ENCODE measurements around the gene WNT7B.

Gene WNT7B

GRCh38 chr22:45975164-45976161 is 1.5 kb downstream of the WNT7B start:
- Mint-ChIP-seq H3K4me3 (peak overlapping the region; percentile 46), H3K36me3 (no peaks in the 10 kb centered on the region), H3K4me1 (peaks cover 9% of the 10 kb centered on the region)

GRCh38 chr22:45974498-45974897 is 2.5 kb downstream of the WNT7B start:
- DNase-seq (ENCODE audit: low spot score in 2 of 2) (no peak), ATAC-seq (ENCODE audit: low read depth) (no peak)
- no peak overlapping the region for H3K4me3 Mint-ChIP-seq
- H3K27me3 Mint-ChIP-seq: peaks cover 18% of the 10 kb centered on the region
- H3K9me3 Mint-ChIP-seq: no peaks in the 10 kb centered on the region
- no peak overlapping the region for H3K27ac Mint-ChIP-seq
- H3K36me3 Mint-ChIP-seq: no peaks in the 10 kb centered on the region
- peaks cover 9% of the 10 kb centered on the region for H3K4me1 Mint-ChIP-seq

More at GRCh38 chr22:45975164-45976161, 1.5 kb downstream of the WNT7B start:
- Mint-ChIP-seq H3K9me3 (no peaks in the 10 kb centered on the region), H3K27ac (no peak overlapping the region), H3K27me3 (peaks cover 17% of the 10 kb centered on the region)
- ATAC-seq (ENCODE audit: low read depth) (no peak), DNase-seq (ENCODE audit: low spot score in 2 of 2) (no peak)

DNA sequence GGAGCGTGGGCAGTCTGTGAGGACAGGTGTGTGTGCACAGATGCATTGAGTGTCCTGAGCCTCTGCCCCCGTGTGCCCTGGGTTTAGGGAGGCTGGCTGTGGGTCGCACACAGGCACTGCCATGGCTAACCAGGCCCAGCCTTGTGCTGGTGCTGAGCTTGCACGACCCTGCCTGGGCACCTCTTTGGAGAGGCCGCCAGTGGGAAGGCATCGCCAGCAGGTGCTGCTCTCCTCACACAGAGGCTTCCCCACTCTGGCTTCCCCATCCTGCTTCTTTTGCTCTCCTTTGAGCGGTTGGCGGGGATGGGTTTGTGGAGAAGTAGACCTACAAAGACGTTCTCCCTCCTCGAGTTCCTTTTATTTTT is 4.1 kb downstream of the WNT7B start:
- H3K4me1 Mint-ChIP-seq: peaks cover 9% of the 10 kb centered on the region

DNA sequence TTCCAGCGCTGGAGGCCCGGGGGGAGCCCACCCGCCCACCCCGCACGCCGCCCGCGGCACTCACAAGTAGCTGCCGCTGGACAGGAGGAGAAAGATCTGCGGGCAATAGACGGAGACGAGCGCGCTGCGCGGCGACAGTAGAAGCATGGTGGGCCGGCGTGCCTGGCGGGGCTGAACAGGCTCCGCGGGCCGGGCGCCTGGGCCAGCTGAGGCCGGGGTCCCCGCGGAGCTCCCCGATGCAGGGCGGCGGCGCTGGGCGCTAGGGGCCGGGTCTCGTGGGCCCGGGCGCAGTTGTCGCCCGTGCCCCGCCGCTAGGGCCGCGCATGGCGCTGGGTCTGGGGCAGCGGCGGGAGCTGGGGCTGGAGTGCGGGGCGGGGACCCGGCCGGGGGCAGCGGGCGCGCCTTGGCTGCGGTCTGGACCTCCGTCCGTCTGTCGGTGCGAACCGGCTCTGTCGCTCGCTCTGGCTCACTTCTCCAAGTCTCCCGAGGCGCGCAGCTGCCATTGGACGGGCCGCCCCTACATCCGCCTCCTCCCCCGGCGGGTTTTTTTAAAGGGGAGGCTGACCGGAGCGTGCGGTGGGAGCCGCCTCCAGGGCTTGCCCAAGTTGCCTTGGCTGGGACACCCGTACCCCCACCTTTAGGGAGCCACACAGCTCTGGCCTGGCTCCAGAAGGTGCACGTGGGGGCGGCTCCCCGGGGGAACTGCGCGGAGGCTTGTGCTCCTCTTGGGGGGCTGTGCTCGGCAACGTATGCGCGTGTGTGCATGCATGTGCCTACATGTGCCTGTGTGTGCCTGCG is 4.7 kb downstream of the WNT7B start:
- Mint-ChIP-seq H3K36me3 (no peaks in the 10 kb centered on the region), H3K4me1 (peaks cover 7% of the 10 kb centered on the region), H3K9me3 (no peaks in the 10 kb centered on the region), H3K27me3 (peaks cover 29% of the 10 kb centered on the region), H3K27ac (no peak overlapping the region), H3K4me3 (no peak overlapping the region)
- no peak for DNase-seq (ENCODE audit: low spot score in 2 of 2)
- ATAC-seq (ENCODE audit: low read depth): no peak

More for the DNA sequence above, 4.1 kb downstream of the WNT7B start:
- DNase-seq (ENCODE audit: low spot score in 2 of 2) (no peak), ATAC-seq (ENCODE audit: low read depth) (no peak)
- peaks cover 28% of the 10 kb centered on the region for H3K27me3 Mint-ChIP-seq
- no peaks in the 10 kb centered on the region for H3K9me3 Mint-ChIP-seq
- no peak overlapping the region for H3K27ac Mint-ChIP-seq
- no peak overlapping the region for H3K4me3 Mint-ChIP-seq
- H3K36me3 Mint-ChIP-seq: no peaks in the 10 kb centered on the region

DNA sequence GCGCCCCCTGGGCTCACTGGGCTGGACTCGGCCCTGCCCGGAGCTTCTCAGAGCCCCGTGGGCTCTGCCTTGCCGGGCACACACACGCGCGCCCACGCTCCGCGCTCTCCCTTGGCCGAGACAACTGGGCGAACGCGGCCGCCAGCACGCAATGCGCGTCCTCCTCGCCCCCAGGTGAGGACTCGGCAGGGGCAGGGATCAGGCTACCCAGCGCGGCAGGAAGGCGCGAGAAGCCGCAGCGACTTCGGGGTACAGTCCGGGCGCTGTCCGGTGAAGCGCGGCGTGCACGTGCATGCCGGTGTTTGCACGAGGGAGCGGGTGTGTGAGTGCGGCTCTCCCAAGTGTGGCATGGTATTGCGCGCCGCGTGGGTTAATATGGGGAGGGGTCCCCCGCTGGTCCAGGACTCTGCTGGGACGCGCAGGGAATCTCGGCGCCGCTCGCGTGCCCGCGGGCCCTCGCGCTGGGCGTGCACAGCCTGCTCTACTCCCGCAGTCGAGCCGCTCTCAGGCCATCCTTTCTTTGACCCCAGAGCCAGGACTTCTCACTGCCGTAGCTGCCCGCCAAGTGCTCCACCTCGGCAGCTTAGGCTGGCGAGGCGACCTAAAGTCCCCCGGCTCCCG is 5.4 kb downstream of the WNT7B start:
- DNase-seq (ENCODE audit: low spot score in 2 of 2) (no peak), ATAC-seq (ENCODE audit: low read depth) (no peak)
- H3K4me3 Mint-ChIP-seq: no peak overlapping the region
- peaks cover 29% of the 10 kb centered on the region for H3K27me3 Mint-ChIP-seq
- H3K9me3 Mint-ChIP-seq: no peaks in the 10 kb centered on the region
- no peaks in the 10 kb centered on the region for H3K36me3 Mint-ChIP-seq
- H3K4me1 Mint-ChIP-seq: peaks cover 7% of the 10 kb centered on the region
- no peak overlapping the region for H3K27ac Mint-ChIP-seq

DNA sequence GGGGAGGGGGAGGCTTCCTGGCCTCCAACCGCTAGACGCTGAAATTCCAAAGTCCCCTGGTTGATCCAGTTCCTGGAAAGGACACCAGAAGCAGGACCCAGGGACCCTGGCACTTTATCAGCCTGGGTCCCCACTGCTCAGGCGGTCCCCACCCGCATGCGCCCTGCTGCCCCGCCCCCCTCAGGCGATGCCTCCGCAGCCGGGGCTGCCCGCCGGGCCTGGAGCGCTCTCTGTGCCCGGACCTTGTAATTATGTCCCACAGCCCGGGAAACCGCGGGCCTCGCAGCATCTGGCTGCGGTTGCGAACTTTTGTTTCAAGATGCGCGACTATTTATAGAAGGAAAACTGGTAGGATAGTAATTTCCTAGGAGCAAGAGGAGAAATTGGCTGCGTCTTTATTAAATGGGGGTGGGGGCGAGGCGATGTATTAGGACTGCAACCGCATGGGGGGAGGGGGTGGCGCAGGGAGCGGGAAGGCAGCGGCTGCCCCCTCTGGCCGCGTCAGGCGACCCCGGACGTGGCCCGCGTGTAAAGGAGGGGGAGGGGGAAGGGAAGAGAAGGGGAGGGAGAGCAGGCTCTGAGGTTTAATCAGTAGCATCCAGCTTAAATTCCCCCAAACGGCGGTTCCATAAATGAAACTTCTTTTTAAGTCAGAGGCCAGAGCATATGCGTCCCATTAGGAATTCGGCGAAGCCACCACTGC is 6.1 kb downstream of the WNT7B start:
- DNase-seq (ENCODE audit: low spot score in 2 of 2) (no peak), ATAC-seq (ENCODE audit: low read depth) (no peak)
- no peaks in the 10 kb centered on the region for H3K36me3 Mint-ChIP-seq
- peaks cover 7% of the 10 kb centered on the region for H3K4me1 Mint-ChIP-seq
- H3K9me3 Mint-ChIP-seq: no peaks in the 10 kb centered on the region
- no peak overlapping the region for H3K27ac Mint-ChIP-seq
- peaks cover 30% of the 10 kb centered on the region for H3K27me3 Mint-ChIP-seq
- peak overlapping the region; percentile 52 for H3K4me3 Mint-ChIP-seq

GRCh38 chr22:45969801-45970470 is 7.0 kb downstream of the WNT7B start:
- DNase-seq (ENCODE audit: low spot score in 2 of 2) (no peak), ATAC-seq (ENCODE audit: low read depth) (no peak)
- H3K27me3 Mint-ChIP-seq: peaks cover 29% of the 10 kb centered on the region
- no peaks in the 10 kb centered on the region for H3K9me3 Mint-ChIP-seq
- H3K4me1 Mint-ChIP-seq: peaks cover 6% of the 10 kb centered on the region
- no peak overlapping the region for H3K27ac Mint-ChIP-seq
- H3K36me3 Mint-ChIP-seq: no peaks in the 10 kb centered on the region
- no peak overlapping the region for H3K4me3 Mint-ChIP-seq

GRCh38 chr22:45969414-45969799 is 7.6 kb downstream of the WNT7B start:
- ATAC-seq (ENCODE audit: low read depth) (no peak), DNase-seq (ENCODE audit: low spot score in 2 of 2) (no peak)
- H3K9me3 Mint-ChIP-seq: no peaks in the 10 kb centered on the region
- peaks cover 32% of the 10 kb centered on the region for H3K27me3 Mint-ChIP-seq
- H3K27ac Mint-ChIP-seq: no peak overlapping the region
- H3K36me3 Mint-ChIP-seq: no peaks in the 10 kb centered on the region
- peaks cover 6% of the 10 kb centered on the region for H3K4me1 Mint-ChIP-seq
- H3K4me3 Mint-ChIP-seq: no peak overlapping the region

- ATAC-seq (ENCODE audit: low read depth): no peak
- Mint-ChIP-seq H3K36me3 (no peaks in the 10 kb centered on the region), H3K9me3 (no peaks in the 10 kb centered on the region), H3K27me3 (peaks cover 30% of the 10 kb centered on the region), H3K4me1 (peaks cover 4% of the 10 kb centered on the region), H3K27ac (no peak overlapping the region), H3K4me3 (no peak overlapping the region)
- no peak for DNase-seq (ENCODE audit: low spot score in 2 of 2)
These were observed 8.1 kb downstream of the WNT7B start for GRCh38 chr22:45968751-45969413.

DNA sequence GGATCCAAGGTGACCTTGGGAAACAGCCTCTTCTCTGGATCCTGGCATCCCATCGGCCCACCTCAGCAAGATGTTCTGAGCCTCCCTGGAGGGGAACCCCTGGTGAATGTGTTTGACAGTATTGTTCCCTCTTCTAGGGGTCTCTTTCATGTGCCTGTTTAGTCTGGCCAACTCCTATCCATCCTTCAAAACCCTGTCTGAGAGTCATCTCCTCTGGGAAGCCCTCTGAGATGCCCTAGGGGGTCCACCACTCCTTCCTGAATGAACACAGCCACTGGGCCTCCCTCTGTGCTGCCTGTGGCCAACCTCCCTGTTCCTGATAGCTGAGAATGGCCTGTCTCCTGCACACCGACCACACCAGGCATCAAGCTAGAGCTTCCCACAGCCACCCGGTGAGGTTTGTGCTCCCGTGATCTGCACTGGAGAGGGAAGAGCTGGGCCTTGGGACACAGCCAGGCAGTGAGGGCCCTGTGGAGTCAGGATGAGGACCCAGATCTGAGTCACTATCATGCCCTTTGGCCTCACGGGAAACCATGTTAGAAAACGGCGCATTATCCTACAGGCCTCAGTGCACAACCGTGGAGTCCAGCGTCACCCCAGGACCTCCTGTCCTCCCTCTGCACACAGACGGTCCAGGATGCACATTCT is 8.8 kb downstream of the WNT7B start:
- peaks cover 4% of the 10 kb centered on the region for H3K4me1 Mint-ChIP-seq
- H3K27ac Mint-ChIP-seq: no peak overlapping the region
- no peak overlapping the region for H3K4me3 Mint-ChIP-seq
- peaks cover 27% of the 10 kb centered on the region for H3K27me3 Mint-ChIP-seq
- no peaks in the 10 kb centered on the region for H3K9me3 Mint-ChIP-seq
- H3K36me3 Mint-ChIP-seq: no peaks in the 10 kb centered on the region
- ATAC-seq (ENCODE audit: low read depth) (no peak), DNase-seq (ENCODE audit: low spot score in 2 of 2) (no peak)

DNA sequence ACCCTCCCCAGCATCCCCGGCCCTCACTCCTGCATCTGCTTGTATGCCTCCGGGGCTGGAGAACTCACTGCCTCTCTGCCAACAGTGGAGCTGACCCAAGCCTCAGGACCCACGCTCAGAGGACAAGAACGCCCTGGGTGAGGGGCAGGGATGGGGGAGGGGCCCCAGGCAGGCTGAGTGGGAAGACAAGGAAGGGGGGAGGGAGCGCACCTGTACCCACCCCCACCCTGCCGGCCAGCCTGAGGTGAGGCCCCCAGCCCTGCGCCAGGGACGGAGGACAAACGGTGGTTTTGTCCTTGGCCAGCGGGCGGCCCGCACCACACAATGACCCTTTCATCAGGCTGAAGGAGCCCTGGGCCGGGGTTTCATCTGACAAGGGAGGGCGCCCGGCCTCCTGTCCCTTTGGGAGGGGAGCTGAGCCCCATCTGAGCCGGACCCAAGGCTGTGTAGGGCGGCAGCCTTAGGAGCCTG is 10.0 kb downstream of the WNT7B start:
- peaks cover 4% of the 10 kb centered on the region for H3K4me1 Mint-ChIP-seq
- no peaks in the 10 kb centered on the region for H3K9me3 Mint-ChIP-seq
- no peak overlapping the region for H3K27ac Mint-ChIP-seq
- no peak overlapping the region for H3K4me3 Mint-ChIP-seq
- no peaks in the 10 kb centered on the region for H3K36me3 Mint-ChIP-seq
- ATAC-seq (ENCODE audit: low read depth) (no peak), DNase-seq (ENCODE audit: low spot score in 2 of 2) (no peak)
- H3K27me3 Mint-ChIP-seq: peaks cover 28% of the 10 kb centered on the region

DNA sequence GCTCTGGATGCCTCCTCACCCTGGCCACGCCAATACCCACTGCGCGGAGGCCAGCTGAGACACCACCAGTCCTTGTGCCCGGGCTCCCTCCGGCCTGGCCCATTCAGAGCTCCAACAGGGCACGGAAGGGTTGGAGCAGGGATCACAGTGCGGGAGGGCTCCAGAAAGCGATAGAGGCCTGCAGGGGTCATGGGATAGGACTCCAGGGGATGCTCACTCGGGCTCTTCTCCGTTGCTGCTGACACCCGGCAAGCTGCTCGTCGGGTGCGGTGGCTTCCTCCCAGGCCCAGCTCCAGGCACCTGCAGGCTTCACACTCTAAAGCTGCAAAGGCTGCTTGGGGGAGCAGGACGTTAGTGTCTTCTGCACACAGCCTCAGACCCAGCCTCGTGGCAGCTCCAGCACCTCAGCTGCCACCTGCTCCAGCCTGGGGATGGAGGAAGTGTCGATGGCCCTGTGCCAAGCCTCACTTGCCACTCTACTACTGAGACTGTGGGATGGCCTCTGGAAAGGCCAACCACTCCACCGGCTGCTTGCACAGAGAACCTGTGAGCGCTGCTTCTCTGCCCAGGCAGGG is 10.6 kb downstream of the WNT7B start:
- Mint-ChIP-seq H3K27me3 (peaks cover 28% of the 10 kb centered on the region), H3K4me3 (no peak overlapping the region), H3K4me1 (peaks cover 4% of the 10 kb centered on the region), H3K27ac (no peak overlapping the region), H3K36me3 (no peaks in the 10 kb centered on the region), H3K9me3 (no peaks in the 10 kb centered on the region)
- DNase-seq (ENCODE audit: low spot score in 2 of 2): no peak
- peak; percentile 35 for ATAC-seq (ENCODE audit: low read depth)
